HepG2 (cell line): ENCODE measurements around the gene MALT1. TPM values are rescaled to one million over a fixed set of nuclear protein-coding genes. Genes with fewer than 3 reads are reported as not detected.

Source experiments
- ATAC-seq: fragments of 200-7000 bp; cut with Tn5 transposase; 3 replicates; pipeline ENCODE4 v1.9.1; 2020; ENCODE audit warnings: mild to moderate bottlenecking, moderate library complexity
- BruUV-seq: library from RNA; stranded (reverse); fragments of 400-500 nt; replicated peaks from 2 replicates; lab custom pipeline; 2021; lab: Mats Ljungman, UMichigan
- CTCF ChIA-PET: fragments of 300-600 bp; formaldehyde crosslinking; extraction: SDS; loops from one replicate; lab custom pipeline; 2021; ENCODE audit warnings: low total read pairs, inconsistent platforms, low intra/inter-chr PET ratio; lab: Yijun Ruan, JAX
- POLR2A ChIA-PET: fragments of 350-600 bp; sonication (Branson Sonifier 250); formaldehyde crosslinking; loops from one replicate; lab custom pipeline; 2020; ENCODE audit warnings: antibody characterized with exemption, inconsistent platforms; lab: Yijun Ruan, JAX
- DNase-seq: peaks from one replicate; pipeline ENCODE4 v3.0.0-alpha.2; 2015; ENCODE audit warnings: low spot score
- FAIRE-seq: peaks from 3 replicates; lab custom pipeline; 2011; peaks lifted over from hg19 to GRCh38; lab: Jason Lieb, UNC
- H2AFZ ChIP-seq: one replicate; pipeline ENCODE4 v1.6.1; 2011; ENCODE audit warnings: low read length, inconsistent platforms
- H3K27ac ChIP-seq: fragments of 300-600 bp; 3 replicates; pipeline ENCODE4 v1.8.0; 2011; ENCODE audit warnings: mixed run types, mild to moderate bottlenecking, mixed read lengths, low read length, inconsistent platforms; ENCODE audit not compliant: insufficient read depth; ENCODE audit errors: extremely low read length
- H3K27me3 ChIP-seq, 2 experiments: fragments of 200-600 bp in 1 of 2; 2 replicates in 1 of 2; 3 replicates in 1 of 2; pipeline versions ENCODE4 v1.6.0 to v1.8.0; 2011; ENCODE audit warnings: low read length in 2 of 2, mild to moderate bottlenecking in 2 of 2, moderate library complexity in 2 of 2, inconsistent platforms in 1 of 2; ENCODE audit not compliant: insufficient read depth in 2 of 2, control insufficient read depth in 1 of 2
- H3K36me3 ChIP-seq, 2 experiments: fragments of 200-600 bp in 1 of 2; replicated peaks in 1 of 2; 2 replicates in 1 of 2; 3 replicates in 1 of 2; pipeline versions ENCODE4 v1.5.1 to v1.8.0; 2011; ENCODE audit warnings: low read length in 2 of 2, inconsistent platforms in 1 of 2; ENCODE audit not compliant: insufficient read depth in 2 of 2, control insufficient read depth in 1 of 2
- H3K4me1 ChIP-seq: 2 replicates; pipeline ENCODE4 v1.5.1; 2012; ENCODE audit warnings: low read length, inconsistent platforms; ENCODE audit not compliant: insufficient read depth
- H3K4me2 ChIP-seq: 2 replicates; pipeline ENCODE4 v1.6.0; 2011; ENCODE audit warnings: low read depth, low read length, inconsistent platforms
- H3K4me3 ChIP-seq, 3 experiments: fragments of 200-600 bp in 1 of 3; sonication (generic), shearing (Covaris generic) in 1 of 3; replicated peaks in 1 of 3; 2 replicates each; pipeline ENCODE4 v1.5.1; 2011 to 2016; ENCODE audit warnings: low read length in 3 of 3, inconsistent platforms in 2 of 3, low read depth in 2 of 3, mild to moderate bottlenecking in 2 of 3, control low read depth in 1 of 3, mixed read lengths in 1 of 3; ENCODE audit not compliant: insufficient read depth in 1 of 3
- H3K79me2 ChIP-seq: one replicate; pipeline ENCODE4 v1.6.1; 2011; ENCODE audit warnings: low read length, inconsistent platforms; ENCODE audit not compliant: insufficient read depth
- H3K9ac ChIP-seq: 2 replicates; pipeline ENCODE4 v1.6.0; 2011; ENCODE audit warnings: mild to moderate bottlenecking, low read depth, low read length, inconsistent platforms; ENCODE audit not compliant: insufficient read depth
- H3K9me3 ChIP-seq: 2 replicates; pipeline ENCODE4 v1.5.1; 2012; ENCODE audit warnings: mild to moderate bottlenecking, low read length
- H4K20me1 ChIP-seq: 2 replicates; pipeline ENCODE4 v1.6.0; 2011; ENCODE audit warnings: inconsistent platforms, mild to moderate bottlenecking, low read length, moderate library complexity; ENCODE audit not compliant: insufficient read depth
- ATRX ChIP-seq: sonication (generic); formaldehyde crosslinking; IDR thresholded peaks from 2 replicates; pipeline ENCODE4 v1.4.0; 2020; ENCODE audit warnings: missing genetic modification reagents, borderline replicate concordance
- CENPBD1 ChIP-seq: sonication (generic); formaldehyde crosslinking; IDR thresholded peaks from 2 replicates; pipeline ENCODE4 v1.8.0; 2022; ENCODE audit warnings: missing genetic modification reagents, low read depth, mild to moderate bottlenecking, borderline replicate concordance
- E2F2 ChIP-seq: sonication (generic); formaldehyde crosslinking; IDR thresholded peaks from 2 replicates; pipeline ENCODE4 v1.4.0; 2020; ENCODE audit warnings: missing genetic modification reagents, borderline replicate concordance
- FIP1L1 ChIP-seq: fragments of 200-400 bp; formaldehyde crosslinking; IDR thresholded peaks from 2 replicates; pipeline ENCODE4 v1.6.1; 2018; ENCODE audit warnings: low read depth, mild to moderate bottlenecking, low read length, moderate library complexity, borderline replicate concordance; ENCODE audit not compliant: insufficient read depth
- GMEB2 ChIP-seq: IDR thresholded peaks from 2 replicates; pipeline ENCODE4 v1.6.1; 2016; ENCODE audit warnings: missing biosample characterization, missing genetic modification reagents, low read depth
- MXI1 ChIP-seq: IDR thresholded peaks from 3 replicates; pipeline ENCODE4 v1.6.1; 2012; ENCODE audit warnings: low read depth, low read length, inconsistent platforms, borderline replicate concordance
- NCOA5 ChIP-seq: sonication (generic); formaldehyde crosslinking; IDR thresholded peaks from 2 replicates; pipeline ENCODE4 v1.4.0; 2020; ENCODE audit warnings: missing genetic modification reagents
- TCF7 ChIP-seq: sonication (generic); IDR thresholded peaks from 2 replicates; pipeline ENCODE4 v1.6.1; 2016; ENCODE audit warnings: antibody characterized with exemption, low read depth
- ZIK1 ChIP-seq: sonication (generic); formaldehyde crosslinking; IDR thresholded peaks from 2 replicates; pipeline ENCODE4 v1.5.0; 2020; ENCODE audit warnings: mild to moderate bottlenecking, low read depth, missing genetic modification reagents, borderline replicate concordance
- ZNF124 ChIP-seq: sonication (generic); formaldehyde crosslinking; IDR thresholded peaks from 2 replicates; pipeline ENCODE4 v1.4.0; 2020; ENCODE audit warnings: missing genetic modification reagents
- ZNF530 ChIP-seq: sonication (generic); formaldehyde crosslinking; IDR thresholded peaks from 2 replicates; pipeline ENCODE4 v1.5.0; 2020; ENCODE audit warnings: low read depth, mild to moderate bottlenecking, missing genetic modification reagents
- WGBS: methylation state at CpG from one replicate; pipeline ENCODE4 v1.1.6; 2017; ENCODE audit warnings: low lambda C conversion rate; 5-methylcytosine and 5-hydroxymethylcytosine counted together
- in situ Hi-C: cut with HindIII; loops from 2 replicates; pipeline ENCODE4 v1.10.0; 2017; ENCODE audit warnings: low pct_unique_long_range_greater_than_20kb; ENCODE audit not compliant: extremely low pct_ligation_motif_present
- intact Hi-C: fragments of 100-400 bp; cut with micrococcal nuclease; formaldehyde crosslinking; loops from one replicate; pipeline ENCODE4 v1.10.0; 2022; ENCODE audit not compliant: unreplicated experiment
- polyA plus RNA-seq, 8 experiments: library from polyadenylated mRNA; depleted of rRNA in 3 of 8; stranded (reverse) in 7 of 8; unstranded in 1 of 8; fragments of >200 nt; fragmentation: Illumina TruSeq in 4 of 8; extraction: Trizol in 4 of 8; gene quantifications; 2 replicates each; pipeline versions ENCODE4 v1.2.1 to v1.2.3, GENCODE V29; 2011 to 2016; ENCODE audit warnings: low read depth in 4 of 8, missing spikeins in 1 of 8, mixed read lengths in 1 of 8; ENCODE audit not compliant: insufficient read depth in 1 of 8
- total RNA-seq, 5 experiments: library from RNA; depleted of rRNA; stranded (reverse); fragments of >200 nt; fragmentation: Illumina TruSeq; extraction: Trizol; gene quantifications; 2 replicates each; pipeline ENCODE4 v1.2.3, GENCODE V29; 2016; ENCODE audit warnings: low read depth in 1 of 5

MALT1 gene
- total and polyA plus RNA-seq, 2 of the 13 experiments (the other 11 are each of a cell fraction or from before 2014, with no cell fraction given): 43.9 to 89.0 TPM

GRCh38 chr18:58758046-58758445 lies 86.8 kb downstream of the MALT1 start:
- FAIRE-seq: no peak
- no peak for DNase-seq
- no peak for ATAC-seq
- ChIA-PET CTCF (no interaction called here), POLR2A (no interaction called here)
- Histone ChIP-seq H3K36me3 (no peaks in the 10 kb centered on the region), H3K27me3 (no peaks in the 10 kb centered on the region; a peak in 1 of 5 replicates), H3K9ac (no peak overlapping the region), H3K4me3 (no peak overlapping the region), H2AFZ (no peak overlapping the region), H3K4me1 (peaks cover 25% of the 10 kb centered on the region), H4K20me1 (no peaks in the 10 kb centered on the region), H3K9me3 (no peaks in the 10 kb centered on the region), H3K79me2 (no peaks in the 10 kb centered on the region), H3K27ac (no peak overlapping the region), H3K4me2 (no peak overlapping the region)
- in situ Hi-C loops (loop anchor here (25.0 kb wide), 1 partner anchor 846 kb away; no protein-coding TSS in a partner anchor), intact Hi-C loops (no loop called here)
- BruUV-seq: no TSS peak
- WGBS: 7% methylated on average over 3 of the region's 3 CpGs
- no peak for TF ChIP-seq ZIK1 (CRISPR knock-in tag)
- TF ChIP-seq ZNF530: no peak
- TF ChIP-seq GMEB2 (CRISPR knock-in tag): no peak
- no peak for TF ChIP-seq ATRX (CRISPR knock-in tag)
- TF ChIP-seq CENPBD1 (CRISPR knock-in tag): no peak
- TF ChIP-seq E2F2 (CRISPR knock-in tag): no peak
- no peak for TF ChIP-seq FIP1L1
- no peak for TF ChIP-seq TCF7
- no peak for TF ChIP-seq MXI1
- TF ChIP-seq ZNF124: no peak
- no peak for TF ChIP-seq NCOA5 (CRISPR knock-in tag)
